WI38 (cell line): ENCODE measurements around the gene SYPL2.

Source experiments
- H3K4me3 ChIP-seq: 2 replicates; pipeline ENCODE4 v1.5.1; 2011; ENCODE audit warnings: low read depth, mild to moderate bottlenecking, control low read depth, low read length
- TF ChIP-seq, protein P1 (sequence below): IDR thresholded peaks from 2 replicates; pipeline ENCODE4 v1.5.1; 2012; ENCODE audit warnings: low read depth, mild to moderate bottlenecking, control low read depth, low read length

Gene SYPL2

DNA sequence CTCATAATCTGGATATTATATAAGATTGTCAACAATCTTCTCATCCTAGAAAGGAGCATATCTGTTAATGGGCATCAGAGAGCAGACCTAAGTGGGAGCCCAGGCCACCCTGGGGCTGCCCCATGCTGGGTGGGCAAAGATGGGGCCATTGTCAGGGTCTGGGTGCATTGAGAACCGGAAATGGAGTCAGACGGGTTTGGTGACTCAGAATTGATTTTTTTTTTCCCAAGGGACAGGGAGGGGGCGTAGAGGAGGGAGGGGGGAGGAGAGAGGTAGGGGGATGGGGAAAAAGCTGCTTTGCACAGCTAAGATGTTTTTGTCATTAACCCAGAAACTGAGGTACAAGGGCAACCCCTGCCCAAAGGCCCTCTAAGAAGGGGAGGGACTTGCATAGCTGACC lies 18.7 kb downstream of the SYPL2 start:
- H3K4me3 ChIP-seq: peak overlapping the region; percentile 72
- TF ChIP-seq, protein P1, sequence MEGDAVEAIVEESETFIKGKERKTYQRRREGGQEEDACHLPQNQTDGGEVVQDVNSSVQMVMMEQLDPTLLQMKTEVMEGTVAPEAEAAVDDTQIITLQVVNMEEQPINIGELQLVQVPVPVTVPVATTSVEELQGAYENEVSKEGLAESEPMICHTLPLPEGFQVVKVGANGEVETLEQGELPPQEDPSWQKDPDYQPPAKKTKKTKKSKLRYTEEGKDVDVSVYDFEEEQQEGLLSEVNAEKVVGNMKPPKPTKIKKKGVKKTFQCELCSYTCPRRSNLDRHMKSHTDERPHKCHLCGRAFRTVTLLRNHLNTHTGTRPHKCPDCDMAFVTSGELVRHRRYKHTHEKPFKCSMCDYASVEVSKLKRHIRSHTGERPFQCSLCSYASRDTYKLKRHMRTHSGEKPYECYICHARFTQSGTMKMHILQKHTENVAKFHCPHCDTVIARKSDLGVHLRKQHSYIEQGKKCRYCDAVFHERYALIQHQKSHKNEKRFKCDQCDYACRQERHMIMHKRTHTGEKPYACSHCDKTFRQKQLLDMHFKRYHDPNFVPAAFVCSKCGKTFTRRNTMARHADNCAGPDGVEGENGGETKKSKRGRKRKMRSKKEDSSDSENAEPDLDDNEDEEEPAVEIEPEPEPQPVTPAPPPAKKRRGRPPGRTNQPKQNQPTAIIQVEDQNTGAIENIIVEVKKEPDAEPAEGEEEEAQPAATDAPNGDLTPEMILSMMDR: no peak

DNA sequence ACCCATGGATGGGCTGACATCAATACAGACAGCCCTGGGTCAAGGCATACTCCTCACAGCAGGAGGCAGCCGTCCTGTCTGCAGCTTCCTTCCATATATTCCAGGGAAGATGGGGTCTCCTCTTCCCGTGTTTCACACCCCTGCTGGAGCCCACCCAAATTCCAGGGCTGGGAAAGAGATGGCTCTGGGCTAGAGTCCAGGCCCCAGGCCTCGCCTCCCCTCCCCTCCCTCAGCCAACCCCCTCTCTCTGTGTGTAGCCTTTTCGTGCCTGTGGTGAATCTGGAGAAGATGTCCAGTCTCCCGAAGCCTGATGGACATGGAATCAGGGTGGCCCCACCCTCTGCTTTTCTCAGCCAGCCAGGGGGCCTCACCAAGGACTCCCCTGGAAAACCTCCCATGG lies 20.9 kb downstream of the SYPL2 start:
- TF ChIP-seq, protein P1: no peak
- no peak overlapping the region for H3K4me3 ChIP-seq

DNA sequence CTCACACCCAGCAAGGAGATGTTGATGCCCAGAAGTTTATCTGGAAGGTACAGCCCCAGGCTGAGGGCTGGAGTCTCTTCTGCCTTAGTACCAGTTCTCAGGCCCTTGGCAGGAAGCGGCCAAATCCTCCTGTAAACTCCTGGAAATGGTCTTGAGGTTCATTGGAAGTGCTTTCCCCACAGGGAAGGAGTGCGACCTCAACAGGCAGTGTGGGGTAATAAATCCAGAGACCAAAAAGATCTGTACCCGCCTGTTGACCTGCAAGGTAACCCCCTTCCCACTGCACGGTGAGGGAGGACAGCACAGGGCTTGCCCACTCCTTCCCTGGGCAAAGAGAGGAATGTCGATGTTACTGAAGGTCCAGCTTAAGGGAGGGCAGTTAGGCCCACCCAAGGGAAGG lies 21.9 kb downstream of the SYPL2 start:
- H3K4me3 ChIP-seq: no peak overlapping the region
- TF ChIP-seq, protein P1: no peak

DNA sequence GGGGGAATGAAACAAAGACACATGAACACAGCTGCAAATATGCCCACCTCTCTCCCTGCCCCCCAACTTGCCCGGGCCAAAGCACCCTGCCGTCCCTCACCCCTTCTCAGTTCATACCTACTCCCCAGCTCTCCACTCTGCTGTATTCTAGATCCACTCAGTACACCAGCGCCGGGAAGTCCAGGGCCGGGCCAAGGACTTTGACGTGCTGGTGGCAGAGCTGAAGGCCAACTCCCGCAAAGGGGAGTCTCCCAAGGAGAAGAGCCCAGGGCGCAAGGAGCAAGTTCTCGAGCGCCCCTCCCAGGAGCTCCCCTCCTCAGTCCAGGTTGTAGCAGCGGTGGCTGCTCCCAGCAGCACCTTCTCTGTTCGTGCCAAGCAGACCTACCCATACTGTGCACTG lies 22.4 kb downstream of the SYPL2 start:
- TF ChIP-seq, protein P1: no peak
- no peak overlapping the region for H3K4me3 ChIP-seq

DNA sequence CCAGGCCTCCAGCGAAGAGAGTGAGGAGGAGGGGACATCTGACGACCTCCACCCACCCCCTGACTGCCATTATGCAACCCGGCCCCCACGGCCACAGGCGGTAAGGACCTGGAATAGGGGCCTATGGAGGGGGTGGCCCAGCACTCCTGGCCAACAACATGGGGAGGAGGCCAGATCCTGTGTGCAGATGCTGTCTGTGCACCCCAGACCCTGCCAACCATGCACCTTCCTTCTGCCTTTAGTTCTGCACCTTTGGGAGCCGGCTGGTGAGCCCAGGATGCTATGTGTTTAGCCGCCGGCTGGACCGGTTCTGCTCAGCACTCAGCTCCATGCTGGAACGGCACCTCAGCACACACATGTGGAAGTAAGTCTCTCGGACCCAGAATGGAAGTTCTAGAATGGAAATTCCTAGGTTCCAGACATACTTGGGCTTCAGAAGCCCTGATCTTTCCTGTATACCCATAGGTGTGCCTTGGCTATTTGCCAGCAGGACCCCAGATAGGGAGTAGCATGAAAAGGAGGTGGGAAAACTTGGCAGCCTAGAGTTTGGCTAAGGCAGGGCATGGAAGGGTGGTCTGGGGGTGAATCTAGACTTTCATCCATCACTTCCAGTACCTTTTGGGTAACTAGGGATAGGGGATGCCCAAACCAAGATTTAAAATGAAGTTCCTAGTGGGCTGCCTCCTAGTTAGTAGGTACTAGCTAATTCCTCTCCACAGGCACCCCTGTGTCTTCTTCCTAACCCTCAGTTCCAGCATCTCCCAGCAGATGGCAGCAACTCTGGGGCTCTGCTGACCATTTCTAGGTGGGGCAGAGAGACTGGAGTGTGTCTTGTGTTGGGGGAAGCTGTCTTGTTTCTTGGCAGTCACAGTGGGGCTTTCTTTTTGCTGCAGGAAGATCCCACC lies 23.9 kb downstream of the SYPL2 start:
- TF ChIP-seq, protein P1: peak; percentile 87
- no peak overlapping the region for H3K4me3 ChIP-seq

DNA sequence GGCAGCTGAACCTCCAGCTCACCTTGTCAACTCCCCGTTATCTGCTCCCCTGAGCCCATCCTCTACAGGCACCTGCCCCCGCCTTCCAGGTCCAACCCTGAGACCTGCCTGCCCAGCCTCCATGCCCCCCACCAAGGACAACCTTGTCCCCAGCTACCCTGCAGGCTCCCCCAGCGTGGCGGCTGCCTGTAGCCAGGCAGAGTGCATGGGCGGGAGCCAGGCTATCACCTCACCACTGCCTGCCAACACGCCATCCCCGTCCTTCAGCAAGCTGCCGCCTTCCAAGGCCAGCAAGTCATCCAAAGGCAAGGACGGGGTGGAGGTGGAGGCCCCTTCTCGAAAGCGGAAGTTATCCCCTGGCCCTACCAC lies 24.6 kb downstream of the SYPL2 start:
- TF ChIP-seq, protein P1: no peak
- H3K4me3 ChIP-seq: no peak overlapping the region

DNA sequence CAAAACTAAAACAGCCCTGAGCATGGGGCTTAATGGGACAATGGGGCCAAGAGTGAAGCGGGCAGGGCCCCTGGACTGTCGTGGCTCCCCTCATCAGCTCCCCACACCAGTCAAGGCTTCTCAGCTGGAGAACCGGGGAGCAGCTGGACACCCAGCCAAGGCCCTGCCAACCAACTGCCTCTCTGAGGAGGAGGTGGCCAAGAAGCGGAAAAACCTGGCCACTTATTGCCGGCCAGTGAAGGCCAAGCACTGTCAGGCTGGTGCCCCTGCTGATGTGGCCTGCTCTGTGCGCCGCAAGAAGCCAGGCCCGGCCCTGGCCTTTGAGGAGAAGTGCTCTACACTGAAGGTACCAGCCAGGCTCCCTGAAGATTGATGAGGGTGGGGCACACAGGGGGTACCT lies 25.0 kb downstream of the SYPL2 start:
- H3K4me3 ChIP-seq: no peak overlapping the region
- TF ChIP-seq, protein P1: no peak
